HepG2 (cell line): ENCODE measurements around the gene TCF7L2. TPM values are rescaled to one million over a fixed set of nuclear protein-coding genes. Genes with fewer than 3 reads are reported as not detected.
A peak's percentile ranks its signal among the peaks of the same experiment; 100 is the strongest.

Source experiments
- ATAC-seq: fragments of 200-7000 bp; cut with Tn5 transposase; 3 replicates; pipeline ENCODE4 v1.9.1; 2020; ENCODE audit warnings: mild to moderate bottlenecking, moderate library complexity
- BruUV-seq: library from RNA; stranded (reverse); fragments of 400-500 nt; replicated peaks from 2 replicates; lab custom pipeline; 2021; lab: Mats Ljungman, UMichigan
- CTCF ChIA-PET: fragments of 300-600 bp; formaldehyde crosslinking; extraction: SDS; loops from one replicate; lab custom pipeline; 2021; ENCODE audit warnings: low total read pairs, inconsistent platforms, low intra/inter-chr PET ratio; lab: Yijun Ruan, JAX
- POLR2A ChIA-PET: fragments of 350-600 bp; sonication (Branson Sonifier 250); formaldehyde crosslinking; loops from one replicate; lab custom pipeline; 2020; ENCODE audit warnings: antibody characterized with exemption, inconsistent platforms; lab: Yijun Ruan, JAX
- DNase-seq: peaks from one replicate; pipeline ENCODE4 v3.0.0-alpha.2; 2015; ENCODE audit warnings: low spot score
- FAIRE-seq: peaks from 3 replicates; lab custom pipeline; 2011; peaks lifted over from hg19 to GRCh38; lab: Jason Lieb, UNC
- H2AFZ ChIP-seq: one replicate; pipeline ENCODE4 v1.6.1; 2011; ENCODE audit warnings: low read length, inconsistent platforms
- H3K27ac ChIP-seq: fragments of 300-600 bp; 3 replicates; pipeline ENCODE4 v1.8.0; 2011; ENCODE audit warnings: mixed run types, mild to moderate bottlenecking, mixed read lengths, low read length, inconsistent platforms; ENCODE audit not compliant: insufficient read depth; ENCODE audit errors: extremely low read length
- H3K27me3 ChIP-seq, 2 experiments: fragments of 200-600 bp in 1 of 2; 2 replicates in 1 of 2; 3 replicates in 1 of 2; pipeline versions ENCODE4 v1.6.0 to v1.8.0; 2011; ENCODE audit warnings: low read length in 2 of 2, mild to moderate bottlenecking in 2 of 2, moderate library complexity in 2 of 2, inconsistent platforms in 1 of 2; ENCODE audit not compliant: insufficient read depth in 2 of 2, control insufficient read depth in 1 of 2
- H3K36me3 ChIP-seq, 2 experiments: fragments of 200-600 bp in 1 of 2; replicated peaks in 1 of 2; 2 replicates in 1 of 2; 3 replicates in 1 of 2; pipeline versions ENCODE4 v1.5.1 to v1.8.0; 2011; ENCODE audit warnings: low read length in 2 of 2, inconsistent platforms in 1 of 2; ENCODE audit not compliant: insufficient read depth in 2 of 2, control insufficient read depth in 1 of 2
- H3K4me1 ChIP-seq: 2 replicates; pipeline ENCODE4 v1.5.1; 2012; ENCODE audit warnings: low read length, inconsistent platforms; ENCODE audit not compliant: insufficient read depth
- H3K4me2 ChIP-seq: 2 replicates; pipeline ENCODE4 v1.6.0; 2011; ENCODE audit warnings: low read depth, low read length, inconsistent platforms
- H3K4me3 ChIP-seq, 3 experiments: fragments of 200-600 bp in 1 of 3; sonication (generic), shearing (Covaris generic) in 1 of 3; replicated peaks in 1 of 3; 2 replicates each; pipeline ENCODE4 v1.5.1; 2011 to 2016; ENCODE audit warnings: low read length in 3 of 3, inconsistent platforms in 2 of 3, low read depth in 2 of 3, mild to moderate bottlenecking in 2 of 3, control low read depth in 1 of 3, mixed read lengths in 1 of 3; ENCODE audit not compliant: insufficient read depth in 1 of 3
- H3K79me2 ChIP-seq: one replicate; pipeline ENCODE4 v1.6.1; 2011; ENCODE audit warnings: low read length, inconsistent platforms; ENCODE audit not compliant: insufficient read depth
- H3K9ac ChIP-seq: 2 replicates; pipeline ENCODE4 v1.6.0; 2011; ENCODE audit warnings: mild to moderate bottlenecking, low read depth, low read length, inconsistent platforms; ENCODE audit not compliant: insufficient read depth
- H3K9me3 ChIP-seq: 2 replicates; pipeline ENCODE4 v1.5.1; 2012; ENCODE audit warnings: mild to moderate bottlenecking, low read length
- H4K20me1 ChIP-seq: 2 replicates; pipeline ENCODE4 v1.6.0; 2011; ENCODE audit warnings: inconsistent platforms, mild to moderate bottlenecking, low read length, moderate library complexity; ENCODE audit not compliant: insufficient read depth
- AFF4 ChIP-seq: sonication (generic); formaldehyde crosslinking; IDR thresholded peaks from 2 replicates; pipeline ENCODE4 v1.4.0; 2020; ENCODE audit warnings: missing genetic modification reagents
- ATF3 ChIP-seq: sonication (generic); formaldehyde crosslinking; IDR thresholded peaks from 2 replicates; pipeline ENCODE4 v1.4.0; 2020; ENCODE audit warnings: missing genetic modification reagents
- BHLHE40 ChIP-seq: IDR thresholded peaks from 2 replicates; pipeline ENCODE4 v1.6.1; 2011; ENCODE audit warnings: low read length, improper control_type of control experiment
- CEBPG ChIP-seq: IDR thresholded peaks from 2 replicates; pipeline ENCODE4 v1.6.1; 2016
- FOSL1 ChIP-seq: sonication (generic); formaldehyde crosslinking; IDR thresholded peaks from 2 replicates; pipeline ENCODE4 v1.9.0; 2021; ENCODE audit warnings: missing genetic modification reagents, borderline replicate concordance
- HNF4A ChIP-seq: sonication (generic); formaldehyde crosslinking; IDR thresholded peaks from 2 replicates; pipeline ENCODE4 v1.4.0; 2020; ENCODE audit warnings: missing genetic modification reagents
- KLF11 ChIP-seq: IDR thresholded peaks from 2 replicates; pipeline ENCODE4 v1.6.1; 2016; ENCODE audit warnings: missing compliant biosample characterization
- RNF219 ChIP-seq: sonication (generic); formaldehyde crosslinking; IDR thresholded peaks from 2 replicates; pipeline ENCODE4 v1.5.0; 2020; ENCODE audit warnings: mild to moderate bottlenecking, missing genetic modification reagents
- TEAD3 ChIP-seq: optimal IDR thresholded peaks from 2 replicates; pipeline ENCODE3; 2016; ENCODE audit warnings: borderline replicate concordance
- TRIM22 ChIP-seq: fragments of 450-650 bp; IDR thresholded peaks from 2 replicates; pipeline ENCODE4 v1.6.1; 2017
- YEATS4 ChIP-seq: sonication (generic); formaldehyde crosslinking; IDR thresholded peaks from 2 replicates; pipeline ENCODE4 v1.4.0; 2020; ENCODE audit warnings: missing genetic modification reagents, borderline replicate concordance
- ZBTB38 ChIP-seq: sonication (generic); formaldehyde crosslinking; IDR thresholded peaks from 2 replicates; pipeline ENCODE4 v1.5.1; 2020; ENCODE audit warnings: mild to moderate bottlenecking, missing genetic modification reagents
- ZC3H13 ChIP-seq: sonication (generic); formaldehyde crosslinking; IDR thresholded peaks from 2 replicates; pipeline ENCODE4 v1.8.1; 2023; ENCODE audit warnings: mild to moderate bottlenecking, missing genetic modification reagents, moderate library complexity
- ZNF225 ChIP-seq: sonication (generic); formaldehyde crosslinking; IDR thresholded peaks from 2 replicates; pipeline ENCODE4 v1.4.0; 2020; ENCODE audit warnings: mild to moderate bottlenecking, missing genetic modification reagents
- ZNF563 ChIP-seq: sonication (generic); formaldehyde crosslinking; IDR thresholded peaks from 2 replicates; pipeline ENCODE4 v1.8.0; 2022; ENCODE audit warnings: mild to moderate bottlenecking, moderate library complexity, missing genetic modification reagents
- ZNF704 ChIP-seq: sonication (generic); formaldehyde crosslinking; IDR thresholded peaks from 2 replicates; pipeline ENCODE4 v1.8.1; 2023; ENCODE audit warnings: mild to moderate bottlenecking, inconsistent platforms, moderate library complexity, missing genetic modification reagents, borderline replicate concordance
- ZNF749 ChIP-seq: sonication (generic); formaldehyde crosslinking; IDR thresholded peaks from 2 replicates; pipeline ENCODE4 v1.8.0; 2022; ENCODE audit warnings: mild to moderate bottlenecking, missing genetic modification reagents, moderate library complexity, borderline replicate concordance
- ZNF879 ChIP-seq: sonication (generic); formaldehyde crosslinking; IDR thresholded peaks from 2 replicates; pipeline ENCODE4 v1.8.1; 2023; ENCODE audit warnings: missing genetic modification reagents
- WGBS: methylation state at CpG from one replicate; pipeline ENCODE4 v1.1.6; 2017; ENCODE audit warnings: low lambda C conversion rate; 5-methylcytosine and 5-hydroxymethylcytosine counted together
- in situ Hi-C: cut with HindIII; loops from 2 replicates; pipeline ENCODE4 v1.10.0; 2017; ENCODE audit warnings: low pct_unique_long_range_greater_than_20kb; ENCODE audit not compliant: extremely low pct_ligation_motif_present
- intact Hi-C: fragments of 100-400 bp; cut with micrococcal nuclease; formaldehyde crosslinking; loops from one replicate; pipeline ENCODE4 v1.10.0; 2022; ENCODE audit not compliant: unreplicated experiment
- polyA plus RNA-seq, 8 experiments: library from polyadenylated mRNA; depleted of rRNA in 3 of 8; stranded (reverse) in 7 of 8; unstranded in 1 of 8; fragments of >200 nt; fragmentation: Illumina TruSeq in 4 of 8; extraction: Trizol in 4 of 8; gene quantifications; 2 replicates each; pipeline versions ENCODE4 v1.2.1 to v1.2.3, GENCODE V29; 2011 to 2016; ENCODE audit warnings: low read depth in 4 of 8, missing spikeins in 1 of 8, mixed read lengths in 1 of 8; ENCODE audit not compliant: insufficient read depth in 1 of 8
- total RNA-seq, 5 experiments: library from RNA; depleted of rRNA; stranded (reverse); fragments of >200 nt; fragmentation: Illumina TruSeq; extraction: Trizol; gene quantifications; 2 replicates each; pipeline ENCODE4 v1.2.3, GENCODE V29; 2016; ENCODE audit warnings: low read depth in 1 of 5

TCF7L2 gene
- total and polyA plus RNA-seq, 2 of the 13 experiments (the other 11 are each of a cell fraction or from before 2014, with no cell fraction given), result 3.9 to 13.7 TPM

- peaks cover 83% of the 10 kb centered on the region for H3K79me2 ChIP-seq
- H3K9ac ChIP-seq, result no peak overlapping the region
- no peak for DNase-seq
- no peaks in the 10 kb centered on the region for H3K27me3 ChIP-seq
- no TSS peak for BruUV-seq
- no peaks in the 10 kb centered on the region for H3K9me3 ChIP-seq
- peaks cover 64% of the 10 kb centered on the region for H3K4me1 ChIP-seq
- peaks cover 9 to 46% of the 10 kb centered on the region in 2 experiments for H3K36me3 ChIP-seq
- no peak overlapping the region for H2AFZ ChIP-seq
- peaks cover 68% of the 10 kb centered on the region for H4K20me1 ChIP-seq
- no peak overlapping the region for H3K27ac ChIP-seq
- ATAC-seq, result peak; percentile 57; the same call in 2 of the 3 replicates
- in situ Hi-C loops, result no loop called here
- FAIRE-seq, result no peak
- ChIA-PET POLR2A (no interaction called here), CTCF (no interaction called here)
- WGBS, result 61% methylated on average over 5 of the region's 5 CpGs
- H3K4me3 ChIP-seq, result no peak overlapping the region
- H3K4me2 ChIP-seq, result no peak overlapping the region
- intact Hi-C loops, result no loop called here
- TF ChIP-seq AFF4 (no peak), HNF4A (CRISPR knock-in tag) (no peak), ZNF749 (CRISPR knock-in tag) (no peak), ZBTB38 (no peak), FOSL1 (0 out of 2 replicates have a peak, but pooled peaks have one; percentile 38), ZNF225 (CRISPR knock-in tag) (no peak), KLF11 (CRISPR knock-in tag) (no peak), ZNF563 (CRISPR knock-in tag) (no peak), ZNF879 (no peak), ZC3H13 (no peak), YEATS4 (CRISPR knock-in tag) (no peak), BHLHE40 (no peak), ZNF704 (CRISPR knock-in tag) (no peak), RNF219 (CRISPR knock-in tag) (no peak), CEBPG (CRISPR knock-in tag) (0 out of 2 replicates have a peak, but pooled peaks have one; percentile 21), TRIM22 (no peak), ATF3 (CRISPR knock-in tag) (peak; percentile 74), TEAD3 (CRISPR knock-in tag) (peak; percentile 53)
These were observed 13.8 kb downstream of the TCF7L2 start for GRCh38 chr10:112963835-112964234.
